Fibroblast of skin of right quadriceps (primary cell): ENCODE measurements around the gene KRTAP9-2.
"Not testable (repeated sequence)": the region's sequence is repeated elsewhere in the genome, so short reads cannot be mapped to it uniquely, and the experiment has no call there.

Experiments used
- DNase-seq: peaks from one replicate; pipeline ENCODE4 v3.0.0-alpha.2; 2013

The KRTAP9-2 gene

GRCh38 chr17:41237949-41238437 lies 11.5 kb downstream of the KRTAP9-2 start, which contains the start of gene KRTAP9-8:
Gene KRTAP9-8, plus strand, starts transcription at chr17:41237999. Its CDS starts 53 bp downstream, at chr17:41238052.
- DNase-seq: not testable (repeated sequence)

GRCh38 chr17:41246995-41247787 lies 20.7 kb downstream of the KRTAP9-2 start:
- not testable (repeated sequence) for DNase-seq

- DNase-seq: not testable (repeated sequence)
Observed at GRCh38 chr17:41249637-41250240, 23.3 kb downstream of the KRTAP9-2 start, which contains the start of gene KRTAP9-4. Gene KRTAP9-4, plus strand, starts transcription at chr17:41249687. Its CDS starts 34 bp downstream, at chr17:41249721.

GRCh38 chr17:41251261-41251660 lies 24.8 kb downstream of the KRTAP9-2 start:
- DNase-seq: no peak

- peak; percentile 7 for DNase-seq
Observed at GRCh38 chr17:41254861-41255260, 28.4 kb downstream of the KRTAP9-2 start.

- peak; percentile 68 for DNase-seq
Observed at GRCh38 chr17:41255381-41256290, 29.2 kb downstream of the KRTAP9-2 start, which contains the start of gene KRTAP9-9. Gene KRTAP9-9, plus strand, starts transcription at chr17:41255384.

- DNase-seq: peak; percentile 55
Observed at GRCh38 chr17:41256291-41256685, 29.8 kb downstream of the KRTAP9-2 start.

- DNase-seq: no peak
Observed at GRCh38 chr17:41258406-41258805, 32.0 kb downstream of the KRTAP9-2 start.

GRCh38 chr17:41263212-41263611 lies 36.8 kb downstream of the KRTAP9-2 start:
- no peak for DNase-seq

- no peak for DNase-seq
Observed at GRCh38 chr17:41264599-41264998, 38.2 kb downstream of the KRTAP9-2 start.

- no peak for DNase-seq
Observed at GRCh38 chr17:41265078-41265477, 38.6 kb downstream of the KRTAP9-2 start, which contains the start of gene KRTAP9-6. Gene KRTAP9-6, plus strand, starts transcription at chr17:41265378. Its CDS starts 0 bp downstream, at chr17:41265378.

GRCh38 chr17:41267711-41268110 lies 41.3 kb downstream of the KRTAP9-2 start:
- DNase-seq: no peak

- not testable (repeated sequence) for DNase-seq
Observed at GRCh38 chr17:41271323-41271722, 44.9 kb downstream of the KRTAP9-2 start.

GRCh38 chr17:41271858-41272257 lies 45.4 kb downstream of the KRTAP9-2 start:
- no peak for DNase-seq

GRCh38 chr17:41275648-41276190 lies 49.3 kb downstream of the KRTAP9-2 start, which contains the start of gene KRTAP9-7:
Gene KRTAP9-7, plus strand, starts transcription at chr17:41275698. Its CDS starts 0 bp downstream, at chr17:41275698.
- DNase-seq: not testable (repeated sequence)
